ENCODE results near the gene CDK5. TPM values are rescaled to one million over a fixed set of nuclear protein-coding genes. Genes with fewer than 3 reads are reported as not detected.

CDK5 gene
- total RNA-seq, 1 donor from 2014 or later, result 10.4 TPM

- Histone ChIP-seq H3K4me3 (no peak overlapping the region), H3K9me3 (no peaks in the 10 kb centered on the region), H3K27me3 (no peaks in the 10 kb centered on the region), H3K4me1 (peaks cover 7% of the 10 kb centered on the region), H3K36me3 (no peaks in the 10 kb centered on the region), H3K27ac (no peak overlapping the region)
- DNase-seq, result no peak
- no peak for TF ChIP-seq CTCF (IDR thresholded peaks at IDR 0.05)
- intact Hi-C loops (cut with DNase I), result no loop called here
- no peak for ATAC-seq
Observed at GRCh38 chr7:151100921-151101320, 43.2 kb upstream of the CDK5 start.

GRCh38 chr7:151099486-151100211, 42.0 kb upstream of the CDK5 start:
- Histone ChIP-seq H3K36me3 (no peaks in the 10 kb centered on the region), H3K4me1 (peaks cover 7% of the 10 kb centered on the region), H3K9me3 (no peaks in the 10 kb centered on the region), H3K27ac (no peak overlapping the region), H3K4me3 (no peak overlapping the region), H3K27me3 (no peaks in the 10 kb centered on the region)
- DNase-seq (peak; percentile 56), ATAC-seq (peak; percentile 64)
- no peak for TF ChIP-seq CTCF (IDR thresholded peaks at IDR 0.05)
- intact Hi-C loops (cut with DNase I), result no loop called here

- H3K4me1 ChIP-seq, result peaks cover 16% of the 10 kb centered on the region
- ATAC-seq, result no peak
- intact Hi-C loops (cut with DNase I), result no loop called here
- H3K27me3 ChIP-seq, result no peaks in the 10 kb centered on the region
- no peak overlapping the region for H3K27ac ChIP-seq
- H3K36me3 ChIP-seq, result peaks cover 9% of the 10 kb centered on the region
- no peak overlapping the region for H3K4me3 ChIP-seq
- no peaks in the 10 kb centered on the region for H3K9me3 ChIP-seq
- no peak for TF ChIP-seq CTCF (IDR thresholded peaks at IDR 0.05)
- peak; percentile 45 for DNase-seq
Observed at GRCh38 chr7:151095828-151096475, 38.3 kb upstream of the CDK5 start.

GRCh38 chr7:151095123-151095797, 37.6 kb upstream of the CDK5 start:
- H3K27me3 ChIP-seq, result no peaks in the 10 kb centered on the region
- no peak for DNase-seq
- no peaks in the 10 kb centered on the region for H3K9me3 ChIP-seq

GRCh38 chr7:151094675-151095074, 37.0 kb upstream of the CDK5 start:
- no peak for ATAC-seq
- intact Hi-C loops (cut with DNase I), result no loop called here
- no peaks in the 10 kb centered on the region for H3K27me3 ChIP-seq
- no peak for TF ChIP-seq CTCF (IDR thresholded peaks at IDR 0.05)
- H3K9me3 ChIP-seq, result no peaks in the 10 kb centered on the region
- H3K36me3 ChIP-seq, result peaks cover 9% of the 10 kb centered on the region
- no peak for DNase-seq
- H3K4me3 ChIP-seq, result no peak overlapping the region
- H3K27ac ChIP-seq, result no peak overlapping the region
- peaks cover 23% of the 10 kb centered on the region for H3K4me1 ChIP-seq

More at GRCh38 chr7:151095123-151095797, 37.6 kb upstream of the CDK5 start:
- Histone ChIP-seq H3K4me1 (peaks cover 17% of the 10 kb centered on the region), H3K4me3 (no peak overlapping the region), H3K36me3 (peaks cover 9% of the 10 kb centered on the region), H3K27ac (no peak overlapping the region)
- intact Hi-C loops (cut with DNase I), result no loop called here
- TF ChIP-seq CTCF (IDR thresholded peaks at IDR 0.05), result no peak
- no peak for ATAC-seq

All from upper lobe of right lung (tissue), 1 donor.